MCF 10A (cell line): ENCODE data around the gene MSI2. TPM values are rescaled to one million over a fixed set of nuclear protein-coding genes. Genes with fewer than 3 reads are reported as not detected.

Experiments
- BruUV-seq: library from RNA; stranded (reverse); fragments of 400-500 nt; replicated peaks from 2 replicates; lab custom pipeline; 2021; lab: Mats Ljungman, UMichigan
- CTCF ChIA-PET: fragments of 300-600 bp; sonication (Branson Sonifier 250); formaldehyde crosslinking; extraction: SDS; loops from one replicate; lab custom pipeline; 2021; ENCODE audit warnings: antibody characterized with exemption, inconsistent platforms; lab: Yijun Ruan, JAX
- POLR2A ChIA-PET: fragments of 300-600, 350-650 bp; sonication (Branson Sonifier 250); formaldehyde crosslinking; extraction: SDS; loops from one replicate; lab custom pipeline; 2020; ENCODE audit warnings: antibody characterized with exemption, inconsistent platforms; lab: Yijun Ruan, JAX
- DNase-seq: peaks from one replicate; pipeline ENCODE4 v3.0.0-alpha.2; 2018; ENCODE audit not compliant: unreplicated experiment
- H3K27ac Mint-ChIP-seq: one replicate; pipeline ENCODE4 v1.8.0; 2022; ENCODE audit warnings: mild to moderate bottlenecking, low read depth, mixed read lengths; ENCODE audit not compliant: unreplicated experiment
- H3K27me3 Mint-ChIP-seq: one replicate; pipeline ENCODE4 v1.8.0; 2022; ENCODE audit warnings: mixed read lengths; ENCODE audit not compliant: insufficient read depth, unreplicated experiment
- H3K36me3 Mint-ChIP-seq: one replicate; pipeline ENCODE4 v1.8.0; 2022; ENCODE audit warnings: mild to moderate bottlenecking, moderate library complexity, mixed read lengths; ENCODE audit not compliant: insufficient read depth, unreplicated experiment
- H3K4me1 Mint-ChIP-seq: one replicate; pipeline ENCODE4 v1.8.0; 2022; ENCODE audit warnings: mixed read lengths; ENCODE audit not compliant: insufficient read depth, unreplicated experiment
- H3K4me3 Mint-ChIP-seq: one replicate; pipeline ENCODE4 v1.8.0; 2022; ENCODE audit warnings: mild to moderate bottlenecking, moderate library complexity, mixed read lengths; ENCODE audit not compliant: unreplicated experiment
- H3K9me3 Mint-ChIP-seq: one replicate; pipeline ENCODE4 v1.8.0; 2022; ENCODE audit warnings: mixed read lengths; ENCODE audit not compliant: unreplicated experiment
- CTCF ChIP-seq: fragments of 200-600 bp; IDR thresholded peaks from one replicate; pipeline ENCODE4 v1.8.0; 2022; ENCODE audit warnings: antibody characterized with exemption, mild to moderate bottlenecking; ENCODE audit not compliant: unreplicated experiment
- intact Hi-C: fragments of 100-400 bp; cut with micrococcal nuclease; formaldehyde crosslinking; loops from 2 replicates; pipeline ENCODE4 v1.14.1; 2022
- total RNA-seq: library from RNA; stranded (reverse); gene quantifications from 2 replicates; pipeline ENCODE4 v1.2.3, GENCODE V29; 2022

MSI2 gene
- total RNA-seq, 1 experiment from 2014 or later = 60.6 TPM

GRCh38 chr17:57457188-57457587 lies 200.9 kb downstream of the MSI2 start:
- Mint-ChIP-seq H3K27ac (no peak overlapping the region), H3K36me3 (peaks cover 5% of the 10 kb centered on the region), H3K4me3 (no peak overlapping the region), H3K27me3 (no peaks in the 10 kb centered on the region), H3K4me1 (peaks cover 23% of the 10 kb centered on the region), H3K9me3 (no peaks in the 10 kb centered on the region)
- TF ChIP-seq CTCF = no peak
- DNase-seq = no peak
- intact Hi-C loops = no loop called here
- CTCF ChIA-PET = interaction anchor here (0.8 kb wide), 1 partner anchor 8 kb away, joined by 4 read pairs; no protein-coding TSS in a partner anchor
- POLR2A ChIA-PET = no interaction called here
- no TSS peak for BruUV-seq

- BruUV-seq = no TSS peak
- intact Hi-C loops = no loop called here
- ChIA-PET CTCF (interaction anchor here (0.7 to 1.2 kb wide), 2 partner anchors 9 to 11 kb away, joined by 3 read pairs; no protein-coding TSS in a partner anchor), POLR2A (no interaction called here)
- H3K27ac Mint-ChIP-seq = no peak overlapping the region
- H3K4me3 Mint-ChIP-seq = no peak overlapping the region
- no peak for DNase-seq
- H3K27me3 Mint-ChIP-seq = no peaks in the 10 kb centered on the region
- peaks cover 25% of the 10 kb centered on the region for H3K4me1 Mint-ChIP-seq
- peaks cover 13% of the 10 kb centered on the region for H3K36me3 Mint-ChIP-seq
- H3K9me3 Mint-ChIP-seq = no peaks in the 10 kb centered on the region
- no peak for TF ChIP-seq CTCF
Observed at GRCh38 chr17:57458718-57459285, 202.5 kb downstream of the MSI2 start.

DNA sequence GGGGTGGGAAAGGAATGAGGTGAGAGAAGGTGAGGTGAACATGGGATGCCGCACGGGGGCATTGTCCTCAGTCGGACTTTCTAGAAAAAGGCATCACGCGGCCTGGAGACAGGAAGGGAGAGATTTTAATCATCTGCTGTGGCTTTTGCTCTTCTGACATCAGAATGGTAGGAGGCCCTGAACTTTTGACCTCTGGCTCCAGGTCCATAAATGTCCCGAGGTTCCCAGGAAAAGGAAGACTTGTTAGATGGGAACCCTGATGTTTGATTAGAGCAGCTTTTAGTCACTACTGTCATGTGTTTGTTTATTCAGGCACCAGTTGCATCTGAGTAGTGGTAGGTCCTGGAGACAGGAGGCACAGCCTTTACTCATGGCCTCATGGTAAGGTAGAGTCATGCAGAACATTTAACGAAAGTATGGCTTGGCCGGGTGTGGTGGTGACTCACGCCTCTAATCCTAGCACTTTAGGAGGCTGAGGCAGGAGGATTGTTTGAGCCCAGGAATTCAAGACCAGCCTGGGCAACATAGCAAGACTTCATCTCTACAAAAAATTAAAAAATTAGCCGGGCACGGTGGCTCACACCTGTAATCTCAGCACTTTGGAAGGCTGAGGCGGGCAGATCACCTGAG lies 203.1 kb downstream of the MSI2 start:
- Mint-ChIP-seq H3K27me3 (no peaks in the 10 kb centered on the region), H3K4me3 (no peak overlapping the region), H3K27ac (no peak overlapping the region), H3K9me3 (no peaks in the 10 kb centered on the region), H3K36me3 (peaks cover 13% of the 10 kb centered on the region), H3K4me1 (peaks cover 25% of the 10 kb centered on the region)
- TF ChIP-seq CTCF = no peak
- POLR2A ChIA-PET = interaction anchor here (0.6 kb wide), 1 partner anchor 179 kb away, joined by 3 read pairs; no protein-coding TSS in a partner anchor
- CTCF ChIA-PET = interaction anchor here (0.7 to 1.2 kb wide), 2 partner anchors 8 to 10 kb away, joined by 3 read pairs; no protein-coding TSS in a partner anchor
- intact Hi-C loops = no loop called here
- peak; percentile 52 for DNase-seq
- no TSS peak for BruUV-seq

DNA sequence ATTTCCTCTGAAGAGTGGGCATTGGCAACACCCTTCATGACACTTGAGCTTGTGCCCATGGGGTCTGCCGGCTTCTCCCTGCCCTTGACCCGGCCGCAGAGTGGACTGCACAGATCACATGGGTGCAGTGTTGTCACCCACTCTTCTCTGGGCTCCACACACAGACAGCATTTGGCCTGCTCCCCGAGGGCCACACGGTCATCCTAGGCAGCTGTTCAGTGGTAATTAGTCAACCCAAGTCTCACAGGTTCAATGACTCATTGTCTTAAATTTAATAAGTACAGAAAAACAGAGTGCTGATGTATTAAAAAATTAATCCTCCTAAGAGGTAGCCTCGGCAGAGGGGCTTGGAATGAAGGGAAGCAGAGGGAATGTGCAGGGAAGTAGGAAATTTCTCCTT lies 204.8 kb downstream of the MSI2 start:
- intact Hi-C loops = no loop called here
- H3K36me3 Mint-ChIP-seq = peaks cover 13% of the 10 kb centered on the region
- no peak overlapping the region for H3K4me3 Mint-ChIP-seq
- no peaks in the 10 kb centered on the region for H3K27me3 Mint-ChIP-seq
- TF ChIP-seq CTCF = no peak
- DNase-seq = peak; percentile 17
- peaks cover 25% of the 10 kb centered on the region for H3K4me1 Mint-ChIP-seq
- H3K27ac Mint-ChIP-seq = peak overlapping the region; percentile 16
- no peaks in the 10 kb centered on the region for H3K9me3 Mint-ChIP-seq
- POLR2A ChIA-PET = interaction anchor here (1.5 kb wide), 1 partner anchor 11 kb away, joined by 4 read pairs; no protein-coding TSS in a partner anchor
- BruUV-seq = no TSS peak
- CTCF ChIA-PET = interaction anchor here (1.0 kb wide), 1 partner anchor 218 kb away, joined by 3 read pairs; no protein-coding TSS in a partner anchor
